Vagina (tissue), 2 donors: ENCODE results near the gene CTDSPL2.

Source experiments
- CTCF ChIP-seq, 3 experiments: fragments of 450-650 bp in 2 of 3; fragments of 200-600 bp in 1 of 3; sonication (generic) in 1 of 3; IDR thresholded peaks; one replicate each; pipeline ENCODE4 v1.5.1; 2017 to 2019; ENCODE audit warnings: antibody characterized with exemption in 3 of 3, mild to moderate bottlenecking in 2 of 3, moderate library complexity in 2 of 3
- POLR2A ChIP-seq, 2 donors: fragments of 450-650 bp; IDR thresholded peaks; one replicate each; pipeline ENCODE4 v1.6.1; 2017; ENCODE audit warnings: antibody characterized with exemption in 2 of 2, mild to moderate bottlenecking in 2 of 2, moderate library complexity in 2 of 2
- POLR2AphosphoS5 ChIP-seq, 2 donors: sonication (generic); formaldehyde crosslinking; IDR thresholded peaks; one replicate each; pipeline ENCODE4 v1.9.0; 2017; ENCODE audit warnings: antibody characterized with exemption in 2 of 2, mild to moderate bottlenecking in 2 of 2, low read depth in 1 of 2; ENCODE audit not compliant: insufficient read depth in 1 of 2

GRCh38 chr15:44569316-44569715 is 141.9 kb downstream of the CTDSPL2 start:
- TF ChIP-seq CTCF (IDR thresholded peaks at IDR 0.05) (no peak), POLR2AphosphoS5 (IDR thresholded peaks at IDR 0.05; ENCODE audit: insufficient read depth in 1 of 2, low read depth in 1 of 2) (no peak), POLR2A (IDR thresholded peaks at IDR 0.05) (no peak)
